ENCODE measurements around the gene UPK3A.

Gene UPK3A

DNA sequence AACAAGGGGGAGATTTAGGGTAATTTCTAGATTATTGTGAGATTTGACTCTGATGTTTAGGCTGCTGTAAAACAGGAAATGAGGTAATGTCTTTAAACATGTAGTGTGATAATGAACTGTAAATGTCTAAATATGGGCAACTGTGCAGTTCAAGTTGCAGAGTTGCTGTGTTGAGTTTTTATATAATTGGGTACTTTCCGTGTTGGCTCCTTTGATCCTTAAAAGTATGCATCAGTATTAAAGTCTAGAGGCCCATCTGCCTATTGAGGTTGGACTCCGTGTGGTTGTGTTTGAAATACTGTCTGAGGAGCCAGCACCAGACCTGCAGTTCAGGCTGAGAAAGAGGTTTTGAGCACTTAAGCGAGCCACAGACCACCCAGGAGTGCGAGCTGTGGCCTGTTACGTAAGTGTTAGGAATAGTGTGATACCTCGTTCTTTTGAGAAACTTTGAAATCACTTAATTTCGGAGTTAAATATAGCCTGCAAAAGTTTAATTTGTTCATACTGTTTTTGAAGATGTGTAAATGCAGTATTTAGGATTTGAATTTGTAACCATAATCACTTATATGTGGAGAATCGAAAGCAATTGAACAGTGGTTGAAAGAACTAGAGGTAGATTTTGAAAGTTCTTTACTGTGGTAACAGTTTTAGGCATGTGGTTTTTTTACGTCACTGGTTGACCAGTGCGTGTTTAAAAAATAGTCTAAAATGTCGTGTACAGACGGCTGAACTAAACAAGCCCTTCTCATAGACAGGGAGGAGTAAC is 34.0 kb downstream of the UPK3A start:
- Histone ChIP-seq H3K36me3 (replicated peaks) (peaks cover 9% of the 10 kb centered on the region), H3K27me3 (replicated peaks) (no peaks in the 10 kb centered on the region), H3K4me3 (ENCODE audit: low read depth, low read length) (peak overlapping the region; percentile 29), H3K27ac (peak overlapping the region; percentile 82)
- in situ Hi-C loops (cut with HindIII; ENCODE audit: low pct_ligation_motif_present, low sequenced_read_pairs), result no loop called here
- no peak for DNase-seq
- TF ChIP-seq, protein P1, sequence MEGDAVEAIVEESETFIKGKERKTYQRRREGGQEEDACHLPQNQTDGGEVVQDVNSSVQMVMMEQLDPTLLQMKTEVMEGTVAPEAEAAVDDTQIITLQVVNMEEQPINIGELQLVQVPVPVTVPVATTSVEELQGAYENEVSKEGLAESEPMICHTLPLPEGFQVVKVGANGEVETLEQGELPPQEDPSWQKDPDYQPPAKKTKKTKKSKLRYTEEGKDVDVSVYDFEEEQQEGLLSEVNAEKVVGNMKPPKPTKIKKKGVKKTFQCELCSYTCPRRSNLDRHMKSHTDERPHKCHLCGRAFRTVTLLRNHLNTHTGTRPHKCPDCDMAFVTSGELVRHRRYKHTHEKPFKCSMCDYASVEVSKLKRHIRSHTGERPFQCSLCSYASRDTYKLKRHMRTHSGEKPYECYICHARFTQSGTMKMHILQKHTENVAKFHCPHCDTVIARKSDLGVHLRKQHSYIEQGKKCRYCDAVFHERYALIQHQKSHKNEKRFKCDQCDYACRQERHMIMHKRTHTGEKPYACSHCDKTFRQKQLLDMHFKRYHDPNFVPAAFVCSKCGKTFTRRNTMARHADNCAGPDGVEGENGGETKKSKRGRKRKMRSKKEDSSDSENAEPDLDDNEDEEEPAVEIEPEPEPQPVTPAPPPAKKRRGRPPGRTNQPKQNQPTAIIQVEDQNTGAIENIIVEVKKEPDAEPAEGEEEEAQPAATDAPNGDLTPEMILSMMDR (IDR thresholded peaks at IDR 0.05; ENCODE audit: low read depth, low read length, missing control alignments), result no peak

DNA sequence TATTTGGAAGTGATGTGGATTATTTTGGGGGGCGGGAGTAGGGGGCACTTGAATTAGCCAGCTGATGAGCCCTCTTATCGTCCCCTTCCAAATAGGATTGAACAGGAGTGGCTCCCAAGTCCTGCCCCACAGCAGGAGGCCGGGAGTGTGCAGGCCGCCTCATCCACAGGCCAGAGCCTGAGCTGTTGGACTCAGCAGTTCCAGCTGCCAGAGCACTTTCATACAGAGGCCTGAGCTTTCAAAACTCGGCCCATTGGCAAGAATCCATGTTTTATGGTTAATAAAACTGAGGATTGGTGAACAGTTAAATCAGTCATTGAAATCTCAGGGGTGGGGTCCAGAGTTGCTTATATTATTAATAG is 34.6 kb downstream of the UPK3A start:
- peak; percentile 41 for DNase-seq
- Histone ChIP-seq H3K27me3 (replicated peaks) (no peaks in the 10 kb centered on the region), H3K27ac (peak overlapping the region; percentile 82), H3K4me3 (ENCODE audit: low read depth, low read length) (no peak overlapping the region), H3K36me3 (replicated peaks) (peaks cover 9% of the 10 kb centered on the region)
- in situ Hi-C loops (cut with HindIII; ENCODE audit: low pct_ligation_motif_present, low sequenced_read_pairs), result no loop called here
- TF ChIP-seq, protein P1 (IDR thresholded peaks at IDR 0.05; ENCODE audit: low read depth, low read length, missing control alignments), result no peak

DNA sequence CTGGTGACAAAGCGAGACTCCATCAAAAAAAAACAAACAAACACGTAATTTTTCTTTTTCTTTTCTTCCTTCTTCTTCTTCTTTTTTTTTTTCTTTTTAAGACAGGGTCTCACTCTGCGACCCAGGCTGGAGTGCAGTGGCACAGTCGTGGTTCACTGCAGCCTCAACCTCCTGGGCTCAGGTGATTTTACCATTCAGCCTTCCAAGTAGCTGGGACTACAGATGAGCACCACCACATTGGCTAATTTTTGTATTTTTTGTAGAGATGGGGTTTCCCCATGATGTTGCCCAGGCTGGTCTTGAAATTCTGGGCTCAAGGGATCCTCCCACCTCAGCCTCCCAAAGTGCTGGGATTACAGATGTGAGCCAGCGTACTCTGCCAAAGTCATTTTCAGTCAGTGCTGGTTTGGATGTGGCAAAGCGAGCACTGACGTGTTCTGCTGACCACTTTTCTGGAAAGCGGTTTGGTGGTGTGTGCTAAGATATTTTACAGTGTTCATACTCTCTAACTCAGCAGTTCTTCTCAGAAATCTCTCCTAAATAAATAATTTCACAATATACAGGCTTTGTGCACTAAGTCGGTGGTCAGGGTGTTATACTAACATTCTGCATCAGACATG is 35.7 kb downstream of the UPK3A start:
- H3K4me3 ChIP-seq (ENCODE audit: low read depth, low read length), result no peak overlapping the region
- in situ Hi-C loops (cut with HindIII; ENCODE audit: low pct_ligation_motif_present, low sequenced_read_pairs), result no loop called here
- DNase-seq, result no peak
- peaks cover 9% of the 10 kb centered on the region for H3K36me3 ChIP-seq (replicated peaks)
- TF ChIP-seq, protein P1 (IDR thresholded peaks at IDR 0.05; ENCODE audit: low read depth, low read length, missing control alignments), result no peak
- H3K27ac ChIP-seq, result no peak overlapping the region
- no peaks in the 10 kb centered on the region for H3K27me3 ChIP-seq (replicated peaks)

DNA sequence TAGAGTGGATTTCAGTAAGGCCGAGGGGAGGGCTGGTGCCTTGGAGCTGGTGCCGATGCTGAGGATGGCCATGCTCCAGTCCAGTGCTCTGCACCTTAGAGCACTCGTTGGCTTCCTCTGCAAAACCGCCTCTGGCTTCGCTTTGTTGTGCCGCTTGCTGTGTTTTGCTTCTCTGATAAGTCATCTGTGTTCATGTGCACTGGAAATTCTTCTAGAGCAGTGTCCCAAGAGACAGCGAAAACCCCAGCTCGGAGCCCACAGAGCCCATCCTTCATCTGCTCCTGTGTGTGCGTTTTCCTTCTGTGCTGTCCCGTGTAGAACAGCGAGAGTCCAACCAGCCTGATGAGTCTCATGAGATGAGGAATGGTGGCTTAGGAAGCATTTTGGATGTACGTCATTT is 37.1 kb downstream of the UPK3A start:
- DNase-seq, result no peak
- H3K36me3 ChIP-seq (replicated peaks), result peaks cover 9% of the 10 kb centered on the region
- no peak overlapping the region for H3K4me3 ChIP-seq (ENCODE audit: low read depth, low read length)
- in situ Hi-C loops (cut with HindIII; ENCODE audit: low pct_ligation_motif_present, low sequenced_read_pairs), result no loop called here
- no peak overlapping the region for H3K27ac ChIP-seq
- H3K27me3 ChIP-seq (replicated peaks), result no peaks in the 10 kb centered on the region
- TF ChIP-seq, protein P1 (IDR thresholded peaks at IDR 0.05; ENCODE audit: low read depth, low read length, missing control alignments), result no peak

DNA sequence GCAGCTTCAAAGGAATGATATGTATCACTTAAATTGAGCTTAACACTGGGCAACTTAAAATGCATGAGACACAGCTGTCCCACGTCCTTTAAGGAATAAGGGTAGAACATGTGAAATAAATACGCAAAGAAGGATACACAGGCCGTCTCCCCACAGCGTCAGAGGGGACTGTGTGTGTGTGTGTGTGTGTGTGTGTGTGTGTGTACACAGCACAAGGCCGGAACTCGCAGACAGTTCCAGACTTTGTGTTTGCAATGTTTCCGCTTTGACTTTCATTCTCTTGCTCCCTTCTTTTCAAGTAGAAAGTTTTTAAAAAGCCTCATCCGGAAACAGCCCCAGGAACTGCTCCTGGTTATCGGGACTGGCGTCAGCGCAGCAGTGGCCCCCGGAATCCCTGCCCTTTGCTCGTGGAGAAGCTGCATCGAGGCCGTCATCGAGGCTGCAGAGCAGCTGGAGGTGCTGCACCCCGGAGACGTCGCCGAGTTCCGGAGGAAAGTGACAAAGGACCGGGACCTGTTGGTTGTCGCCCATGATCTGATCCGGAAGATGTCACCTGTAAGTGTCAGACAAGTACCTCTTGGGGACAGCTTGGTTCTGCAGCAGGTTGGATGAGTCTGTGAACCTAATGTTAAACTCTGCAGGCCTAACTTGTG is 38.2 kb downstream of the UPK3A start:
- no peak for DNase-seq
- H3K27me3 ChIP-seq (replicated peaks), result no peaks in the 10 kb centered on the region
- TF ChIP-seq, protein P1 (IDR thresholded peaks at IDR 0.05; ENCODE audit: low read depth, low read length, missing control alignments), result no peak
- in situ Hi-C loops (cut with HindIII; ENCODE audit: low pct_ligation_motif_present, low sequenced_read_pairs), result no loop called here
- no peak overlapping the region for H3K27ac ChIP-seq
- no peak overlapping the region for H3K4me3 ChIP-seq (ENCODE audit: low read depth, low read length)
- peaks cover 9% of the 10 kb centered on the region for H3K36me3 ChIP-seq (replicated peaks)

Data from brain microvascular endothelial cell (primary cell).